Psoas muscle (tissue), 8 donors: ENCODE measurements around the gene METTL1. TPM values are rescaled to one million over a fixed set of nuclear protein-coding genes. Genes with fewer than 3 reads are reported as not detected.

Experiments used
- ATAC-seq, 4 donors: fragments of 200-7000 bp; cut with Tn5 transposase; one replicate each; pipeline ENCODE4 v1.9.1; 2020; ENCODE audit warnings: moderate library complexity in 3 of 4, mild to moderate bottlenecking in 2 of 4
- DNase-seq, 2 donors: peaks; one replicate each; pipeline ENCODE4 v3.0.0-alpha.2; 2020
- H3K27ac ChIP-seq: fragments of 200-600 bp; one replicate; pipeline ENCODE4 v1.8.0; 2022
- H3K27me3 ChIP-seq, 3 donors: fragments of 200-600 bp in 1 of 3; one replicate each; pipeline versions ENCODE4 v1.6.1 to v1.8.0; 2013 to 2022; ENCODE audit warnings: low read length in 2 of 3, mild to moderate bottlenecking in 2 of 3, moderate library complexity in 1 of 3; ENCODE audit not compliant: insufficient read depth in 3 of 3
- H3K36me3 ChIP-seq, 2 donors: fragments of 200-600 bp in 1 of 2; one replicate each; pipeline versions ENCODE4 v1.6.1 to v1.8.0; 2013 to 2022; ENCODE audit warnings: low read depth in 1 of 2, mild to moderate bottlenecking in 1 of 2, moderate library complexity in 1 of 2; ENCODE audit not compliant: insufficient read depth in 1 of 2
- H3K4me1 ChIP-seq: fragments of 200-600 bp; one replicate; pipeline ENCODE4 v1.8.0; 2022
- H3K4me3 ChIP-seq: fragments of 200-600 bp; one replicate; pipeline ENCODE4 v1.8.0; 2022; ENCODE audit warnings: mild to moderate bottlenecking
- H3K9me3 ChIP-seq: fragments of 200-600 bp; one replicate; pipeline ENCODE4 v1.8.0; 2022
- WGBS, 3 donors: extraction: QIAGEN DNeasy Blood & Tissue Kit; methylation state at CpG; one replicate each; pipeline versions ENCODE4 v1.1.6 to v1.1.7; 2013; 5-methylcytosine and 5-hydroxymethylcytosine counted together
- intact Hi-C, 2 donors: fragments of 100-400 bp; cut with DNase I; formaldehyde crosslinking; loops; one replicate each; pipeline versions ENCODE4 v1.11.0 to v1.14.2; 2022
- polyA plus RNA-seq, 3 donors: library from polyadenylated mRNA; stranded (reverse); fragments of 200-250 nt; gene quantifications; one replicate each; pipeline ENCODE4 v1.2.3, GENCODE V29; 2013
- total RNA-seq, 4 donors: library from RNA; stranded (reverse); fragmentation: NEBNext Ultra II Directional in 2 of 4; extraction: Animal tissue kit (Norgen Biotek cat#: 25700) in 2 of 4; gene quantifications; one replicate each; pipeline versions ENCODE4 v1.2.1 to v1.2.4, GENCODE V29; 2021 to 2023
- TF ChIP-seq, protein P1 (sequence below): fragments of 200-600 bp; IDR thresholded peaks from one replicate; pipeline ENCODE4 v1.8.0; 2022; ENCODE audit warnings: antibody characterized with exemption
- donor health status: healthy with polysubstance abuse.
- donor health status: DM: no; HTN: no; CAD: no; lungs with moderate emphysema.
- donor health status: Bipolar disorder and iron deficiency.
- donor health status: healthy.
- donor health status: DM: yes; HTN: yes; CAD: no.
- donor health status: DM: no; HTN: no; CAD: no.
- donor health status: DM: no; HTN: no; CAD: no.
- donor health status: DM: yes; HTN: yes; CAD: no.

METTL1 gene
- total and polyA plus RNA-seq, 7 donors, result 18.8 to 80.9 (median 26.3) TPM

DNA sequence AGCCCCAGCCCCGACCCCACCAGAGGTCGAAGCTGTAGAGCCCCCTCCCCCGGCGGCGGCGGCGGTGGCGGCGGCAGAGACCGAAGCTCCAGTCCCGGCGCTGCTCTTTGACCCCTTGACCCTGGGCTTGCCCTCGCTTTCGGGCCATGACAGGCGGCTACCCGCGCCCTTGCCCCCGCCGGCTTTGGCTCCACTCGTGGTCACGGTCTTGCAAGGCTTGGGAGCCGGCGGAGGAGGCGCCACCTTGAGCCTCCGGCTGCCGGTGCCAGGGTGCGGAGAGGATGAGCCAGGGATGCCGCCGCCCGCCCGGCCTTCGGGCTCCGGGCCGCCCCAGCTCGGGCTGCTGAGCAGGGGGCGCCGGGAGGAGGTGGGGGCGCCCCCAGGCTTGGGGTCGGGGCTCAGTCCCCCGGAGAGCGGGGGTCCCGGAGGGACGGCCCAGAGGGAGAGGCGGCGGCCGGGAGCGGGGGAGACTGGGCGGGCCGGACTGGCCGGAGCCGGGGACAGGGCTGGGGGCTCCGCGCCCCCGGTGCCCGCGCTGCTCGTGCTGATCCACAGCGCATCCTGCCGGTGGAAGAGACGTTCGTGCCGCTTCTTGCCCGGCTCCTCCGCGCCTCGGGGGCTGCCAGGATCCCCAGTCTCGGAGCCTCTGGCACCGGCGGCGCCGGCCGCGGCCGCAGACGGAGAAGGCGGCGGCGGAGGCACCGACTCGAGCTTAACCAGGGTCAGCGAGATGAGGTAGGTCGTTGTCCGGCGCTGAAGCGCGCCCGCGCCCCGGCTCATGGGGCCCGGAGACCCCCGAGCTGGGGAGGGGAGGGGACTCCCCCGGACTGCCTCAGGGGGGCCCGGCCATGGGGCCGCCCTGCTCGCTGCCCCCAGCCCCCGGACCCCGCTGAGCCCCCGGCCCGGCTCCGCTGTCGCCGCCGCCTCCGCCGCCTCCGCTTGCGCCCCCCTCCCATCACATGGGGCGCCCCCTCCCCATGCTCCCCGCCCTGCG is 34.1 kb downstream of the METTL1 start:
- TF ChIP-seq, protein P1, sequence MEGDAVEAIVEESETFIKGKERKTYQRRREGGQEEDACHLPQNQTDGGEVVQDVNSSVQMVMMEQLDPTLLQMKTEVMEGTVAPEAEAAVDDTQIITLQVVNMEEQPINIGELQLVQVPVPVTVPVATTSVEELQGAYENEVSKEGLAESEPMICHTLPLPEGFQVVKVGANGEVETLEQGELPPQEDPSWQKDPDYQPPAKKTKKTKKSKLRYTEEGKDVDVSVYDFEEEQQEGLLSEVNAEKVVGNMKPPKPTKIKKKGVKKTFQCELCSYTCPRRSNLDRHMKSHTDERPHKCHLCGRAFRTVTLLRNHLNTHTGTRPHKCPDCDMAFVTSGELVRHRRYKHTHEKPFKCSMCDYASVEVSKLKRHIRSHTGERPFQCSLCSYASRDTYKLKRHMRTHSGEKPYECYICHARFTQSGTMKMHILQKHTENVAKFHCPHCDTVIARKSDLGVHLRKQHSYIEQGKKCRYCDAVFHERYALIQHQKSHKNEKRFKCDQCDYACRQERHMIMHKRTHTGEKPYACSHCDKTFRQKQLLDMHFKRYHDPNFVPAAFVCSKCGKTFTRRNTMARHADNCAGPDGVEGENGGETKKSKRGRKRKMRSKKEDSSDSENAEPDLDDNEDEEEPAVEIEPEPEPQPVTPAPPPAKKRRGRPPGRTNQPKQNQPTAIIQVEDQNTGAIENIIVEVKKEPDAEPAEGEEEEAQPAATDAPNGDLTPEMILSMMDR, result peak; percentile 24
- Histone ChIP-seq H3K27ac (no peak overlapping the region), H3K27me3 (peaks cover 0 to 66% (median 25%) of the 10 kb centered on the region in 3 donors), H3K4me1 (peaks cover 25% of the 10 kb centered on the region), H3K4me3 (peak overlapping the region; percentile 65), H3K9me3 (no peaks in the 10 kb centered on the region), H3K36me3 (no peaks in the 10 kb centered on the region)
- 3 to 8% (median 7%) methylated on average over 48 to 110 of the region's 110 CpGs for WGBS, 3 donors
- intact Hi-C loops, result no loop called here
- no peak for DNase-seq
- ATAC-seq, result peak; percentile 16 to 26 (median 20)

- H3K4me1 ChIP-seq, result peaks cover 25% of the 10 kb centered on the region
- intact Hi-C loops, result no loop called here
- no peak overlapping the region for H3K27ac ChIP-seq
- no peaks in the 10 kb centered on the region for H3K9me3 ChIP-seq
- peak overlapping the region; percentile 65 for H3K4me3 ChIP-seq
- ATAC-seq (no peak), DNase-seq (no peak)
- H3K27me3 ChIP-seq, result peaks cover 0 to 66% (median 25%) of the 10 kb centered on the region in 3 donors
- TF ChIP-seq, protein P1, result no peak
- 20 to 22% (median 22%) methylated on average over 29 to 31 of the region's 31 CpGs for WGBS, 3 donors
- H3K36me3 ChIP-seq, result no peaks in the 10 kb centered on the region
These were observed 35.0 kb downstream of the METTL1 start for GRCh38 chr12:57736741-57737466.

DNA sequence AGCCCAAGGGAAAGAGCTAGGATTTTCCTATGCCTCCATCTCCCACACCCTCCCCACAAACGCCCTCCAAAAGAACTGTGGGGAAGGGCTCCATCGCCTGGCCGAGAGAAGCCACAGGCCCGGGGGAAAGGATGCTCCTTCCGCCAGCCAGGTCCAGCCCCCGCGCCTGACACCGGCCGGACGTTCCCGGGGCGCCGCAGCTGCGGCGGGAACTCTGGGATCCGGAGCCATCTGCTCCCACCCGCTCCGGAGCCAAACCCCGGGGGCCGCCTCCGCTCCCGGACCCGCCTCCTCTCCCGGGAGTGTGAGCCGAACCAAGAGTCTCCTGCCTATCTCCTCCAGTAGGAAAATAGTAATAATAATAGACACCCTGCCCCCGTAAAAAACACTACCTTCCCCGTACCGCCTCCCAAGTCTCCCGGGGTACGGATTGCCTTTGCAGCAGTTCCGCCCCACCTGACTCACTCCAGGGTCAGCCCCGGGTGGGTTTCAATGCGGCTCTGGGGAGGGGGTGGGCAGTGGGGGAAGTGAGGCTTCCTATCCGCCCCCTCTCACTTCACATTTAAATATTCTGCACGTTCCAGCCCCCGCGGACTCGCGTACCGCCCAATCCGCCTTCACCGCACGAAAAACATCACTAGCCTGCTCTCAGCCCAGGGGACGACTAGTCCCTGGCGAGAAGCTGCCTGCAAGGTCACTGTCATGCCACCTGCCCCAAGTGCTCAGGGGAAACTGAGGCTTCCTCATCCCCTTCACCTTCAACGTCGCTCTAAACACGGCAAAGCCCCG is 35.8 kb downstream of the METTL1 start:
- peak overlapping the region; percentile 65 for H3K4me3 ChIP-seq
- WGBS, 3 donors, result 3 to 10% (median 8%) methylated on average over 49 of the region's 49 CpGs
- intact Hi-C loops, result no loop called here

More for the DNA sequence above, 35.8 kb downstream of the METTL1 start:
- ATAC-seq (peak; percentile 17 to 58 (median 28)), DNase-seq (no peak)
- H3K27ac ChIP-seq, result no peak overlapping the region
- no peaks in the 10 kb centered on the region for H3K36me3 ChIP-seq
- TF ChIP-seq, protein P1, result no peak
- peaks cover 25% of the 10 kb centered on the region for H3K4me1 ChIP-seq
- peaks cover 0 to 65% (median 22%) of the 10 kb centered on the region in 3 donors for H3K27me3 ChIP-seq
- H3K9me3 ChIP-seq, result no peaks in the 10 kb centered on the region
